ENCODE data around the gene SCUBE1. TPM values are rescaled to one million over a fixed set of nuclear protein-coding genes. Genes with fewer than 3 reads are reported as not detected.

SCUBE1 gene
- total RNA-seq, 2 experiments from 2014 or later: not detected

DNA sequence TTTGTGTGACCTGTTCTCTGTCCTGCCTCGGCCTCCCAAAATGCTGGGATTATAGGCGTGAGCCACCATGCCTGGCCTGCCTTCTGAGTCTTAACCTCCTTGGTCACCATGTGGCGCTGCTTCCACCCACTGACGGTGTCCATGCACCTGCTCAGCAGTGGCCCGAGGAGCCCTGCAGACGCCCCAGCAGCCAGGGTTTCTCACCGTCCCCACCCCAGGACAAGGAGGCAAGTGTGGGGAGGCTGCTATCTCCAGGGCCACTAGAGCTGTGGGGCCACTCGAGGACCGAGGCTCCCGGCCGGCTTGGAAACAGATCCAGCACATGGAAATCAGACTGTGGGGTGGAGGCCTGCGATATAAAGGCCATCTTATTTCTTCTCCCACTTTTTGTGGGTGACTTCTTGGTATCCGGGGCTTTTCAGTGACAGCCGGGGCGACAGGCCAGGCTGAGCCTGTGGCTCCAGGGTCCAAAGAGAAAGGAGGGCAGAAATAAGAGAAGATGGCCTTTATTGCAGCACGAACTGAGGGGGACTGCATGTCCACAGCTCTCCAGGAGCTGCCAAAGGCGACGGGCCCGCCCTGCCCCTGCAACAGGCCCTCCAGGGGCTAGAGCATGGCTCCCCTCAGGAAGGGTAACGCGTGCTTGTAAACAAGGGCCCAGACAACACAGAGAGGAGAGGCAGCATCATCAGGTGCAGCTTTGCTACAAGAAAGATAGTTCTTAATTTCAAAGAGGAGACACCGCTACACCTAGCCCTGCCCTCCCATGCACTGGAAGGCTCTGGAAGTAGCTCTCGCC, 176.8 kb downstream of the SCUBE1 start:
- no TSS peak for BruUV-seq (replicated peaks)
- Histone ChIP-seq H3K4me2 (ENCODE audit: low read length) (no peak overlapping the region), H3K36me3 (ENCODE audit: insufficient read depth, low read length) (peaks cover 38% of the 10 kb centered on the region), H3K9me3 (ENCODE audit: low read length) (no peaks in the 10 kb centered on the region), H3K4me1 (ENCODE audit: insufficient read depth, low read length, poor library complexity, severe bottlenecking) (no peaks in the 10 kb centered on the region), H2AFZ (ENCODE audit: low read length) (no peak overlapping the region), H3K79me2 (ENCODE audit: insufficient read depth, low read depth, low read length) (no peaks in the 10 kb centered on the region), H3K9me2 (ENCODE audit: insufficient read depth, low read length) (no peaks in the 10 kb centered on the region), H4K20me1 (ENCODE audit: insufficient read depth, low read length) (no peaks in the 10 kb centered on the region), H3K4me3 (ENCODE audit: low read depth, low read length, poor library complexity, severe bottlenecking) (no peak overlapping the region), H3K27ac (ENCODE audit: low read depth, low read length, poor library complexity, severe bottlenecking) (no peak overlapping the region)
- ChIA-PET CTCF (ENCODE audit: unreplicated experiment) (no interaction called here), POLR2A (no interaction called here)
- TF ChIP-seq, protein P1, sequence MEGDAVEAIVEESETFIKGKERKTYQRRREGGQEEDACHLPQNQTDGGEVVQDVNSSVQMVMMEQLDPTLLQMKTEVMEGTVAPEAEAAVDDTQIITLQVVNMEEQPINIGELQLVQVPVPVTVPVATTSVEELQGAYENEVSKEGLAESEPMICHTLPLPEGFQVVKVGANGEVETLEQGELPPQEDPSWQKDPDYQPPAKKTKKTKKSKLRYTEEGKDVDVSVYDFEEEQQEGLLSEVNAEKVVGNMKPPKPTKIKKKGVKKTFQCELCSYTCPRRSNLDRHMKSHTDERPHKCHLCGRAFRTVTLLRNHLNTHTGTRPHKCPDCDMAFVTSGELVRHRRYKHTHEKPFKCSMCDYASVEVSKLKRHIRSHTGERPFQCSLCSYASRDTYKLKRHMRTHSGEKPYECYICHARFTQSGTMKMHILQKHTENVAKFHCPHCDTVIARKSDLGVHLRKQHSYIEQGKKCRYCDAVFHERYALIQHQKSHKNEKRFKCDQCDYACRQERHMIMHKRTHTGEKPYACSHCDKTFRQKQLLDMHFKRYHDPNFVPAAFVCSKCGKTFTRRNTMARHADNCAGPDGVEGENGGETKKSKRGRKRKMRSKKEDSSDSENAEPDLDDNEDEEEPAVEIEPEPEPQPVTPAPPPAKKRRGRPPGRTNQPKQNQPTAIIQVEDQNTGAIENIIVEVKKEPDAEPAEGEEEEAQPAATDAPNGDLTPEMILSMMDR (conservative IDR thresholded peaks at IDR 0.05; ENCODE audit: low read length): no peak
- TF ChIP-seq EZH2phosphoT487 (IDR thresholded peaks at IDR 0.05; ENCODE audit: borderline replicate concordance, low read depth, low read length): no peak
- intact Hi-C loops (cut with micrococcal nuclease; ENCODE audit: unreplicated experiment): no loop called here
- no peak for DNase-seq (ENCODE audit: low spot score)

DNA sequence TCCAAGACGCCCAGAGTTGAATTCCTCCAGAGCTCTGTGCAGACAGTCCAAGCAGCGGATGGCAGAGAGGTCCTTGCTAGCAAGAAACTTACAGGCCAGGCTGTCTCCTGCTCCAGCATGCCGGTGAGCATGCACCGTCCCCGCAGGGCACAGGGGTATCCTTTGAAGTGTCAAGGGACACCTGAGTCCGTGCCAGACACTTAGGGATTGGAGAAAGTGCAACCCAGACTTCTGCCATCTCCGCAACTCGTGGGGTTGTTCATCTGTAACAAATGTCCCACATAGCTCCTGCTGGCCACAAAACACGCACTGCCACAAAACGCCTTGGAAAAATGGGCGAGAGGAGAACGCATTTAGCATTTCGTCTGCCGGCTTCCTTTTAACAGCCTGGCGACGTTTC, 178.5 kb downstream of the SCUBE1 start:
- Histone ChIP-seq H2AFZ (ENCODE audit: low read length) (no peak overlapping the region), H3K4me2 (ENCODE audit: low read length) (no peak overlapping the region), H3K79me2 (ENCODE audit: insufficient read depth, low read depth, low read length) (no peaks in the 10 kb centered on the region), H3K36me3 (ENCODE audit: insufficient read depth, low read length) (peaks cover 22% of the 10 kb centered on the region), H4K20me1 (ENCODE audit: insufficient read depth, low read length) (no peaks in the 10 kb centered on the region), H3K4me1 (ENCODE audit: insufficient read depth, low read length, poor library complexity, severe bottlenecking) (no peaks in the 10 kb centered on the region), H3K9me2 (ENCODE audit: insufficient read depth, low read length) (no peaks in the 10 kb centered on the region), H3K27ac (ENCODE audit: low read depth, low read length, poor library complexity, severe bottlenecking) (no peak overlapping the region), H3K9me3 (ENCODE audit: low read length) (no peaks in the 10 kb centered on the region), H3K4me3 (ENCODE audit: low read depth, low read length, poor library complexity, severe bottlenecking) (no peak overlapping the region)
- intact Hi-C loops (cut with micrococcal nuclease; ENCODE audit: unreplicated experiment): no loop called here
- no TSS peak for BruUV-seq (replicated peaks)
- ChIA-PET POLR2A (no interaction called here), CTCF (ENCODE audit: unreplicated experiment) (interaction anchor here (0.7 kb wide), 1 partner anchor 330 kb away, joined by 3 read pairs; no protein-coding TSS in a partner anchor)
- TF ChIP-seq, protein P1 (conservative IDR thresholded peaks at IDR 0.05; ENCODE audit: low read length): no peak
- TF ChIP-seq EZH2phosphoT487 (IDR thresholded peaks at IDR 0.05; ENCODE audit: borderline replicate concordance, low read depth, low read length): no peak
- DNase-seq (ENCODE audit: low spot score): no peak

DNA sequence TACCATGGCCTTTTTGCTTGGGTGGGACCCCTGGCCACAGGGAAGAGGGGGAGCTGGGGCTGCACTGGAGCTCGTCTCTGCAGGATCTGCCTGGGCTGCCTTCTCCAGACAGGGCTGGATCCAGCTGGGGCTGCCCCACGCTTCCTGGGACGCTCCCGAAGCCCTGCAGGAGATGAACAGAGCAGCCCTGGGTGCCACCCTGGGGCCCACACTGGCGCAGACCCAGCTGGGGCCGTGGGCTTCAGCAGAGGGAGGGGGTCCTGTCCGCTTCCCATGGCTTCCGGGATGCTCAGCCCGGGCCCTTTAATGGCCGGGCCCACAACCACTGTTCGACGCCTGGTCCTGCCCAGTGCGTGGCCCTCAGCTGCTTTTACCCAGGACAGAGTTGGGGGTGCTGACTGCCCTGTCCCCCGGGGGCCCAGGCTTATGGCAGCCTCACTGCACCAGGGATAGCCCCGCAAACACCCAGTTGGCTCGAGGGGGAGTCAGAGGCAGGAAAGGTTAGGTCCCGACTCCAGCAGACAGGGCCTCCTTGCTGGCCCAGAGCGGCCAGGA, 179.9 kb downstream of the SCUBE1 start:
- no peak for DNase-seq (ENCODE audit: low spot score)
- Histone ChIP-seq H3K4me2 (ENCODE audit: low read length) (no peak overlapping the region), H3K27ac (ENCODE audit: low read depth, low read length, poor library complexity, severe bottlenecking) (no peak overlapping the region), H3K36me3 (ENCODE audit: insufficient read depth, low read length) (peaks cover 8% of the 10 kb centered on the region; the same call in 1 of the 2 replicates), H3K4me1 (ENCODE audit: insufficient read depth, low read length, poor library complexity, severe bottlenecking) (no peaks in the 10 kb centered on the region), H3K79me2 (ENCODE audit: insufficient read depth, low read depth, low read length) (no peaks in the 10 kb centered on the region), H4K20me1 (ENCODE audit: insufficient read depth, low read length) (no peaks in the 10 kb centered on the region), H2AFZ (ENCODE audit: low read length) (no peak overlapping the region), H3K9me3 (ENCODE audit: low read length) (no peaks in the 10 kb centered on the region), H3K9me2 (ENCODE audit: insufficient read depth, low read length) (no peaks in the 10 kb centered on the region), H3K4me3 (ENCODE audit: low read depth, low read length, poor library complexity, severe bottlenecking) (no peak overlapping the region)
- intact Hi-C loops (cut with micrococcal nuclease; ENCODE audit: unreplicated experiment): no loop called here
- no peak for TF ChIP-seq EZH2phosphoT487 (IDR thresholded peaks at IDR 0.05; ENCODE audit: borderline replicate concordance, low read depth, low read length)
- TF ChIP-seq, protein P1 (conservative IDR thresholded peaks at IDR 0.05; ENCODE audit: low read length): no peak
- no TSS peak for BruUV-seq (replicated peaks)
- ChIA-PET CTCF (ENCODE audit: unreplicated experiment) (no interaction called here), POLR2A (interaction anchor here (0.6 kb wide), 1 partner anchor 1233 kb away, joined by 4 read pairs; no protein-coding TSS in a partner anchor)
